Stimulated activated CD8-positive, alpha-beta memory T cell treated with anti-CD3 and anti-CD28 coated beads, Interleukin-12 subunit alpha, Interleukin-12 subunit beta, amount 100 ng/mL, for 4 hours (primary cell): ENCODE data around the gene TRIM43.
"Not testable (repeated sequence)": the region's sequence is repeated elsewhere in the genome, so short reads cannot be mapped to it uniquely, and the experiment has no call there.

ENCODE experiments used
- DNase-seq: peaks from one replicate; pipeline ENCODE4 v3.0.0-alpha.2; 2020; ENCODE audit warnings: low read depth

Gene TRIM43

DNA sequence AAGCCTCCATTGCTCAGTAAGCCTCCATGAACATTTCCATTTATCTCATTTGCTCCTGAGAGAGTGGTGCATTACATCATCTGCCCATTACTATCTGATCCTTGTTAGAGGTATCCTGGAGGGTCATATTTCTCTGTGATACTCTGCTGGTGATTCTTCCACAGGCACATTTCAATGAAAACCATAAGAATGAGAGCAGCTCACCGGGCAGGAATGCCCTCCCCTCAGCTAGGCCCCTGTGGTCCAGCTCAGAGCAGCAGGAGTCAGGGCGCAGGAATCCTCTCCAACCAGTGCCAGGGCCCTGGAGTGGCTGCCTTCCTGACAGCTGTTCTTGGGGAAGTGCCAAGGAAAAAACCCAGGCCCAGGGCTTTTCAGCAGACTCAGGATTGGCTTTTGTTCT, 50.0 kb downstream of the TRIM43 start:
- DNase-seq: not testable (repeated sequence)

- DNase-seq: not testable (repeated sequence)
Observed at GRCh38 chr2:95642360-95642759, 50.6 kb downstream of the TRIM43 start.

GRCh38 chr2:95642951-95643350, 51.1 kb downstream of the TRIM43 start:
- DNase-seq: not testable (repeated sequence)

DNA sequence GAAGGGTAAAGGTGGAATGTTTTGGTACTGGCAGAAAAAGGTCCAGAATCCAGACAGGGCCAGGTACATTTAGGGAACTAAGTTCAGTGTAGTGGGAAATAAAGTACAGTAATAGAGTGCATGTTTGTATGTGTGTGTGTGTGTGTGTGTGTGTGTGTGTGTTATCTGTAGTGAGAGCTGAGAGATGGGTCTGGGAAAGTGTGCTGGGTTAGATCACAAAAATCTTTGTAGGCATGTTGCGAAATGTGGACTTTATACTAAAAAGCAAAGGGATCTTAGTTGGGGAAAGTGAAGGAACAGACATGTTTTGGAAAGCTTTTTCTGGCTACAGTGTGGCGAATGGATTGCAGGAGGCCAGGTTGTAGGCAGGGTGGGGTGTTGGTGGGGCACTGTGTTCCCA, 53.5 kb downstream of the TRIM43 start:
- DNase-seq: not testable (repeated sequence)

GRCh38 chr2:95646274-95646994, 54.6 kb downstream of the TRIM43 start:
- DNase-seq: not testable (repeated sequence)

DNA sequence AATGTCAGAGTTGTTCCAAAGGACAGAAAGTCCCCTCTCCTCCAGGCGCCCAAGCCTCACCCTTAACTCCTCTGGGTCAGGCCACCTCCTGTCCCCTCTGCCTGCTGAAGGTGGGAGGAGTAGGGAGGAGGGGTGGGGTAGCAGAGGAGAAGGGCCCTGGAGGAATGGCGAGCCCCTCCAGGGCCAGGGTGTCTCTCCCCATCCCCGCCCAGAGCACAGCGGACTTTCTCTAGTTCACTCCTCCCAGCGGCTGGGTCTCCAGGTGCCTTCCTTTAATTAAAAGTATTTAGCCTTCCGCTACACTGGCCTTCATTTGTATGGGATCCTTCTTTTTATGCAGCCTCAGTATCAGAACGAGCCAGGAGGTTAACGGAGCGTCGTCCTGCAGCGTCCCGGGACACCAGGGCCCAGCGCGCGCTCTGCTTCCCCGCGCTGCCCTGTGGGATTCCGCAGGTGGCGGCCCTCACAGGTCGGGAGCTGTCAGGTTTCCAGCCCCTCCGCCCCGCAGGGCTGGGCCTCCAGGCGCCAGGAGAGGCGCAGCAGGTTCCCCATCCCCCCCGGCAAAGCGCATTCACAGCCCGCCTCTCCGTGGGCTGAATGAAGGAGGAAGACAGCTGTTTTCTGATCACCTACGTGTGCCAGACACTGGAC, 57.2 kb downstream of the TRIM43 start:
- DNase-seq: not testable (repeated sequence)
